Measurements from ENCODE around the gene KITLG.

The KITLG gene

GRCh38 chr12:88576866-88577265, 3.4 kb downstream of the KITLG start:
- peaks cover 18% of the 10 kb centered on the region for H3K4me1 ChIP-seq (ENCODE audit: control insufficient read depth, insufficient read depth, low read length)
- H3K27me3 ChIP-seq (ENCODE audit: control insufficient read depth in 1 of 2, insufficient read depth in 2 of 2, low read length in 2 of 2) = no peaks in the 10 kb centered on the region
- no peaks in the 10 kb centered on the region for H3K9me3 ChIP-seq (ENCODE audit: control insufficient read depth in 2 of 2, low read length in 2 of 2)
- H3K4me3 ChIP-seq (ENCODE audit: low read length in 2 of 2) = peak overlapping the region; percentile 27 to 93
- peak overlapping the region; percentile 37 for H3K27ac ChIP-seq (ENCODE audit: low read length)
- H3K36me3 ChIP-seq (ENCODE audit: control insufficient read depth in 2 of 2, insufficient read depth in 2 of 2, low read length in 2 of 2) = no peaks in the 10 kb centered on the region
- H3K9ac ChIP-seq (ENCODE audit: low read length in 2 of 2) = no peak overlapping the region

GRCh38 chr12:88575361-88575970, 4.8 kb downstream of the KITLG start:
- no peaks in the 10 kb centered on the region for H3K9me3 ChIP-seq (ENCODE audit: control insufficient read depth in 2 of 2, low read length in 2 of 2)
- H3K27ac ChIP-seq (ENCODE audit: low read length) = no peak overlapping the region
- no peaks in the 10 kb centered on the region for H3K36me3 ChIP-seq (ENCODE audit: control insufficient read depth in 2 of 2, insufficient read depth in 2 of 2, low read length in 2 of 2)
- peak overlapping the region; percentile 16 to 44 for H3K4me3 ChIP-seq (ENCODE audit: low read length in 2 of 2)
- peak overlapping the region in 1 of 2 donors; percentile 29 for H3K9ac ChIP-seq (ENCODE audit: low read length in 2 of 2)
- peaks cover 27% of the 10 kb centered on the region for H3K4me1 ChIP-seq (ENCODE audit: control insufficient read depth, insufficient read depth, low read length)
- H3K27me3 ChIP-seq (ENCODE audit: control insufficient read depth in 1 of 2, insufficient read depth in 2 of 2, low read length in 2 of 2) = no peaks in the 10 kb centered on the region

- H3K4me1 ChIP-seq (ENCODE audit: control insufficient read depth, insufficient read depth, low read length) = peaks cover 27% of the 10 kb centered on the region
- H3K4me3 ChIP-seq (ENCODE audit: low read length in 2 of 2) = peak overlapping the region; percentile 15 to 64
- H3K9ac ChIP-seq (ENCODE audit: low read length in 2 of 2) = peak overlapping the region in 1 of 2 donors; percentile 18
- peak overlapping the region; percentile 49 for H3K27ac ChIP-seq (ENCODE audit: low read length)
- H3K27me3 ChIP-seq (ENCODE audit: control insufficient read depth in 1 of 2, insufficient read depth in 2 of 2, low read length in 2 of 2) = no peaks in the 10 kb centered on the region
- no peaks in the 10 kb centered on the region for H3K36me3 ChIP-seq (ENCODE audit: control insufficient read depth in 2 of 2, insufficient read depth in 2 of 2, low read length in 2 of 2)
- H3K9me3 ChIP-seq (ENCODE audit: control insufficient read depth in 2 of 2, low read length in 2 of 2) = no peaks in the 10 kb centered on the region
Observed at GRCh38 chr12:88574278-88574677, 6.0 kb downstream of the KITLG start.

- peaks cover 27% of the 10 kb centered on the region for H3K4me1 ChIP-seq (ENCODE audit: control insufficient read depth, insufficient read depth, low read length)
- H3K9ac ChIP-seq (ENCODE audit: low read length in 2 of 2) = no peak overlapping the region
- no peaks in the 10 kb centered on the region for H3K36me3 ChIP-seq (ENCODE audit: control insufficient read depth in 2 of 2, insufficient read depth in 2 of 2, low read length in 2 of 2)
- no peaks in the 10 kb centered on the region for H3K9me3 ChIP-seq (ENCODE audit: control insufficient read depth in 2 of 2, low read length in 2 of 2)
- peak overlapping the region; percentile 49 for H3K27ac ChIP-seq (ENCODE audit: low read length)
- peak overlapping the region; percentile 8 to 15 for H3K4me3 ChIP-seq (ENCODE audit: low read length in 2 of 2)
- no peaks in the 10 kb centered on the region for H3K27me3 ChIP-seq (ENCODE audit: control insufficient read depth in 1 of 2, insufficient read depth in 2 of 2, low read length in 2 of 2)
Observed at GRCh38 chr12:88573583-88573982, 6.7 kb downstream of the KITLG start.

- Histone ChIP-seq H3K4me3 (ENCODE audit: low read length in 2 of 2) (peak overlapping the region; percentile 8 to 15), H3K9me3 (ENCODE audit: control insufficient read depth in 2 of 2, low read length in 2 of 2) (no peaks in the 10 kb centered on the region), H3K27ac (ENCODE audit: low read length) (peak overlapping the region; percentile 49), H3K9ac (ENCODE audit: low read length in 2 of 2) (no peak overlapping the region), H3K27me3 (ENCODE audit: control insufficient read depth in 1 of 2, insufficient read depth in 2 of 2, low read length in 2 of 2) (no peaks in the 10 kb centered on the region), H3K4me1 (ENCODE audit: control insufficient read depth, insufficient read depth, low read length) (peaks cover 27% of the 10 kb centered on the region), H3K36me3 (ENCODE audit: control insufficient read depth in 2 of 2, insufficient read depth in 2 of 2, low read length in 2 of 2) (no peaks in the 10 kb centered on the region)
Observed at GRCh38 chr12:88572781-88573549, 7.3 kb downstream of the KITLG start.

GRCh38 chr12:88571543-88571942, 8.7 kb downstream of the KITLG start:
- no peaks in the 10 kb centered on the region for H3K36me3 ChIP-seq (ENCODE audit: control insufficient read depth in 2 of 2, insufficient read depth in 2 of 2, low read length in 2 of 2)
- no peaks in the 10 kb centered on the region for H3K27me3 ChIP-seq (ENCODE audit: control insufficient read depth in 1 of 2, insufficient read depth in 2 of 2, low read length in 2 of 2)
- H3K9me3 ChIP-seq (ENCODE audit: control insufficient read depth in 2 of 2, low read length in 2 of 2) = no peaks in the 10 kb centered on the region
- no peak overlapping the region for H3K27ac ChIP-seq (ENCODE audit: low read length)
- peaks cover 25% of the 10 kb centered on the region for H3K4me1 ChIP-seq (ENCODE audit: control insufficient read depth, insufficient read depth, low read length)
- no peak overlapping the region for H3K4me3 ChIP-seq (ENCODE audit: low read length in 2 of 2)
- H3K9ac ChIP-seq (ENCODE audit: low read length in 2 of 2) = no peak overlapping the region

GRCh38 chr12:88570103-88570502, 10.2 kb downstream of the KITLG start:
- no peak overlapping the region for H3K4me3 ChIP-seq (ENCODE audit: low read length in 2 of 2)
- peaks cover 29% of the 10 kb centered on the region for H3K4me1 ChIP-seq (ENCODE audit: control insufficient read depth, insufficient read depth, low read length)
- H3K27me3 ChIP-seq (ENCODE audit: control insufficient read depth in 1 of 2, insufficient read depth in 2 of 2, low read length in 2 of 2) = no peaks in the 10 kb centered on the region
- H3K9me3 ChIP-seq (ENCODE audit: control insufficient read depth in 2 of 2, low read length in 2 of 2) = no peaks in the 10 kb centered on the region
- no peaks in the 10 kb centered on the region for H3K36me3 ChIP-seq (ENCODE audit: control insufficient read depth in 2 of 2, insufficient read depth in 2 of 2, low read length in 2 of 2)
- H3K27ac ChIP-seq (ENCODE audit: low read length) = no peak overlapping the region
- no peak overlapping the region for H3K9ac ChIP-seq (ENCODE audit: low read length in 2 of 2)

- no peaks in the 10 kb centered on the region for H3K27me3 ChIP-seq (ENCODE audit: control insufficient read depth in 1 of 2, insufficient read depth in 2 of 2, low read length in 2 of 2)
- no peak overlapping the region for H3K9ac ChIP-seq (ENCODE audit: low read length in 2 of 2)
- peak overlapping the region; percentile 18 for H3K27ac ChIP-seq (ENCODE audit: low read length)
- H3K36me3 ChIP-seq (ENCODE audit: control insufficient read depth in 2 of 2, insufficient read depth in 2 of 2, low read length in 2 of 2) = no peaks in the 10 kb centered on the region
- H3K4me1 ChIP-seq (ENCODE audit: control insufficient read depth, insufficient read depth, low read length) = peaks cover 9% of the 10 kb centered on the region
- no peak overlapping the region for H3K4me3 ChIP-seq (ENCODE audit: low read length in 2 of 2)
- no peaks in the 10 kb centered on the region for H3K9me3 ChIP-seq (ENCODE audit: control insufficient read depth in 2 of 2, low read length in 2 of 2)
Observed at GRCh38 chr12:88566430-88566829, 13.8 kb downstream of the KITLG start.

GRCh38 chr12:88562846-88563582, 17.3 kb downstream of the KITLG start:
- Histone ChIP-seq H3K9ac (ENCODE audit: low read length in 2 of 2) (no peak overlapping the region), H3K4me3 (ENCODE audit: low read length in 2 of 2) (no peak overlapping the region), H3K27ac (ENCODE audit: low read length) (no peak overlapping the region), H3K36me3 (ENCODE audit: control insufficient read depth in 2 of 2, insufficient read depth in 2 of 2, low read length in 2 of 2) (no peaks in the 10 kb centered on the region), H3K27me3 (ENCODE audit: control insufficient read depth in 1 of 2, insufficient read depth in 2 of 2, low read length in 2 of 2) (no peaks in the 10 kb centered on the region), H3K9me3 (ENCODE audit: control insufficient read depth in 2 of 2, low read length in 2 of 2) (no peaks in the 10 kb centered on the region), H3K4me1 (ENCODE audit: control insufficient read depth, insufficient read depth, low read length) (peaks cover 4% of the 10 kb centered on the region)

- no peaks in the 10 kb centered on the region for H3K36me3 ChIP-seq (ENCODE audit: control insufficient read depth in 2 of 2, insufficient read depth in 2 of 2, low read length in 2 of 2)
- H3K9ac ChIP-seq (ENCODE audit: low read length in 2 of 2) = no peak overlapping the region
- no peaks in the 10 kb centered on the region for H3K9me3 ChIP-seq (ENCODE audit: control insufficient read depth in 2 of 2, low read length in 2 of 2)
- H3K27me3 ChIP-seq (ENCODE audit: control insufficient read depth in 1 of 2, insufficient read depth in 2 of 2, low read length in 2 of 2) = no peaks in the 10 kb centered on the region
- peaks cover 4% of the 10 kb centered on the region for H3K4me1 ChIP-seq (ENCODE audit: control insufficient read depth, insufficient read depth, low read length)
- H3K4me3 ChIP-seq (ENCODE audit: low read length in 2 of 2) = no peak overlapping the region
- H3K27ac ChIP-seq (ENCODE audit: low read length) = no peak overlapping the region
Observed at GRCh38 chr12:88562151-88562550, 18.1 kb downstream of the KITLG start.

Measured in stomach smooth muscle (tissue), 2 donors.